Epithelial cell of esophagus (primary cell): ENCODE measurements around the gene PPT1.
A peak's percentile ranks its signal among the peaks of the same experiment; 100 is the strongest.

Source experiments
- DNase-seq: peaks from one replicate; pipeline ENCODE4 v3.0.0; 2010; ENCODE audit warnings: low read depth
- H3K4me3 ChIP-seq: 2 replicates; pipeline ENCODE4 v1.5.1; 2011; ENCODE audit warnings: mild to moderate bottlenecking, low read length, control low read depth
- CTCF ChIP-seq: IDR thresholded peaks from 2 replicates; pipeline ENCODE4 v1.5.1; 2011; ENCODE audit warnings: low read depth, mild to moderate bottlenecking, low read length, control low read depth, inconsistent platforms; ENCODE audit not compliant: insufficient read depth; ENCODE audit errors: missing control alignments

PPT1 gene

GRCh38 chr1:40078512-40079333 is 18.3 kb downstream of the PPT1 start:
- peak; percentile 88 for TF ChIP-seq CTCF
- peak; percentile 71 for DNase-seq
- no peak overlapping the region for H3K4me3 ChIP-seq

GRCh38 chr1:40076895-40077312 is 20.1 kb downstream of the PPT1 start:
- no peak overlapping the region for H3K4me3 ChIP-seq
- DNase-seq = peak; percentile 76
- no peak for TF ChIP-seq CTCF

- no peak overlapping the region for H3K4me3 ChIP-seq
- TF ChIP-seq CTCF = no peak
- DNase-seq = no peak
Observed at GRCh38 chr1:40075266-40075665, 21.8 kb downstream of the PPT1 start.

- H3K4me3 ChIP-seq = no peak overlapping the region
- no peak for TF ChIP-seq CTCF
- no peak for DNase-seq
Observed at GRCh38 chr1:40073062-40073461, 24.0 kb downstream of the PPT1 start.

GRCh38 chr1:40072142-40072541 is 24.9 kb downstream of the PPT1 start:
- H3K4me3 ChIP-seq = no peak overlapping the region
- no peak for DNase-seq
- no peak for TF ChIP-seq CTCF

GRCh38 chr1:40067851-40068250 is 29.2 kb downstream of the PPT1 start:
- no peak for TF ChIP-seq CTCF
- no peak overlapping the region for H3K4me3 ChIP-seq
- no peak for DNase-seq

- peak; percentile 64 for DNase-seq
- H3K4me3 ChIP-seq = no peak overlapping the region
Observed at GRCh38 chr1:40067023-40067422, 30.0 kb downstream of the PPT1 start.

More at GRCh38 chr1:40067023-40067422, 30.0 kb downstream of the PPT1 start:
- TF ChIP-seq CTCF = no peak
